Measurements from ENCODE around the gene SLC11A1.

SLC11A1 gene

DNA sequence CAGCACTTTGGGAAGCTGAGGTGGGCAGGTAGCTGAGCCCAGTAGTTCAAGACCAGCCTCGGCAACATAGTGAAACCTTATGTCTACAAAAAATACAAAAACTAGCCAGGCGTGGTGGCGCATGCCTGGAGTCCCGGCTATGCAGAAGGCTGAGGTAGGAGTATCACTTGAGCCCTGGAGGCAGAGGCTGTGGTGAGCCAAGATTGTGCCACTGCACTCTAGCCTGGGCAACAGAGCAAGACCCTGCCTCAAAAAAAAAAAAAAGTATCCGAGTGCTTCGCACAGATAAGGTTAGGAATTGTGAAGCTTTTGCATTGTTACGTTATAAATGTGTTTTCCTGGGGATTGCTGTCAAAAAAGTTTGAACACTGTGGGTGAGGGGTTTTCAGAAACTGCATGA lies 21.7 kb downstream of the SLC11A1 start:
- no peak overlapping the region for H3K4me3 ChIP-seq (ENCODE audit: low read length)
- H3K36me3 ChIP-seq (replicated peaks; ENCODE audit: low read depth, low read length) = no peaks in the 10 kb centered on the region
- H3K9me3 ChIP-seq (ENCODE audit: insufficient read depth, low read length) = no peaks in the 10 kb centered on the region
- no peak overlapping the region for H2AFZ ChIP-seq (ENCODE audit: low read depth, low read length)
- TF ChIP-seq, protein P1, sequence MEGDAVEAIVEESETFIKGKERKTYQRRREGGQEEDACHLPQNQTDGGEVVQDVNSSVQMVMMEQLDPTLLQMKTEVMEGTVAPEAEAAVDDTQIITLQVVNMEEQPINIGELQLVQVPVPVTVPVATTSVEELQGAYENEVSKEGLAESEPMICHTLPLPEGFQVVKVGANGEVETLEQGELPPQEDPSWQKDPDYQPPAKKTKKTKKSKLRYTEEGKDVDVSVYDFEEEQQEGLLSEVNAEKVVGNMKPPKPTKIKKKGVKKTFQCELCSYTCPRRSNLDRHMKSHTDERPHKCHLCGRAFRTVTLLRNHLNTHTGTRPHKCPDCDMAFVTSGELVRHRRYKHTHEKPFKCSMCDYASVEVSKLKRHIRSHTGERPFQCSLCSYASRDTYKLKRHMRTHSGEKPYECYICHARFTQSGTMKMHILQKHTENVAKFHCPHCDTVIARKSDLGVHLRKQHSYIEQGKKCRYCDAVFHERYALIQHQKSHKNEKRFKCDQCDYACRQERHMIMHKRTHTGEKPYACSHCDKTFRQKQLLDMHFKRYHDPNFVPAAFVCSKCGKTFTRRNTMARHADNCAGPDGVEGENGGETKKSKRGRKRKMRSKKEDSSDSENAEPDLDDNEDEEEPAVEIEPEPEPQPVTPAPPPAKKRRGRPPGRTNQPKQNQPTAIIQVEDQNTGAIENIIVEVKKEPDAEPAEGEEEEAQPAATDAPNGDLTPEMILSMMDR (IDR thresholded peaks at IDR 0.05; ENCODE audit: low read depth, low read length) = no peak
- no peak for TF ChIP-seq EZH2phosphoT487 (IDR thresholded peaks at IDR 0.05; ENCODE audit: low read depth)
- no peaks in the 10 kb centered on the region; the same call in 1 of the 2 replicates for H4K20me1 ChIP-seq (ENCODE audit: insufficient read depth, low read length)
- peaks cover 16% of the 10 kb centered on the region for H3K79me2 ChIP-seq (ENCODE audit: low read length)
- peaks cover 22% of the 10 kb centered on the region for H3K4me1 ChIP-seq (ENCODE audit: low read length)
- no peak overlapping the region for H3K4me2 ChIP-seq (ENCODE audit: low read length)
- H3K27me3 ChIP-seq (ENCODE audit: low read depth, low read length) = no peaks in the 10 kb centered on the region
- no peak overlapping the region for H3K9ac ChIP-seq (ENCODE audit: low read length)
- H3K27ac ChIP-seq (ENCODE audit: low read length) = no peak overlapping the region

DNA sequence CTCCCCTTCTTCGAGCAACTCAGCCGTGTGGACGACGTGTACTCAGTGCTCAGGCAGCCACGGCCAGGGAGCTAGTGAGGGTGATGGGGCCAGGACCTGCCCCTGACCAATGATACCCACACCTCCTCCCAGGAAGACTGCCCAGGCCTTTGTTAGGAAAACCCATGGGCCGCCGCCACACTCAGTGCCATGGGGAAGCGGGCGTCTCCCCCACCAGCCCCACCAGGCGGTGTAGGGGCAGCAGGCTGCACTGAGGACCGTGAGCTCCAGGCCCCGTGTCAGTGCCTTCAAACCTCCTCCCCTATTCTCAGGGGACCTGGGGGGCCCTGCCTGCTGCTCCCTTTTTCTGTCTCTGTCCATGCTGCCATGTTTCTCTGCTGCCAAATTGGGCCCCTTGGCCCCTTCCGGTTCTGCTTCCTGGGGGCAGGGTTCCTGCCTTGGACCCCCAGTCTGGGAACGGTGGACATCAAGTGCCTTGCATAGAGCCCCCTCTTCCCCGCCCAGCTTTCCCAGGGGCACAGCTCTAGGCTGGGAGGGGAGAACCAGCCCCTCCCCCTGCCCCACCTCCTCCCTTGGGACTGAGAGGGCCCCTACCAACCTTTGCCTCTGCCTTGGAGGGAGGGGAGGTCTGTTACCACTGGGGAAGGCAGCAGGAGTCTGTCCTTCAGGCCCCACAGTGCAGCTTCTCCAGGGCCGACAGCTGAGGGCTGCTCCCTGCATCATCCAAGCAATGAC lies 22.4 kb downstream of the SLC11A1 start:
- Histone ChIP-seq H3K4me2 (ENCODE audit: low read length) (no peak overlapping the region), H3K79me2 (ENCODE audit: low read length) (peaks cover 16% of the 10 kb centered on the region), H3K27me3 (ENCODE audit: low read depth, low read length) (no peaks in the 10 kb centered on the region), H3K36me3 (replicated peaks; ENCODE audit: low read depth, low read length) (no peaks in the 10 kb centered on the region), H3K9ac (ENCODE audit: low read length) (no peak overlapping the region), H3K27ac (ENCODE audit: low read length) (no peak overlapping the region), H2AFZ (ENCODE audit: low read depth, low read length) (no peak overlapping the region), H3K4me3 (ENCODE audit: low read length) (no peak overlapping the region), H3K9me3 (ENCODE audit: insufficient read depth, low read length) (no peaks in the 10 kb centered on the region), H3K4me1 (ENCODE audit: low read length) (peaks cover 17% of the 10 kb centered on the region), H4K20me1 (ENCODE audit: insufficient read depth, low read length) (no peaks in the 10 kb centered on the region; the same call in 1 of the 2 replicates)
- TF ChIP-seq, protein P1 (IDR thresholded peaks at IDR 0.05; ENCODE audit: low read depth, low read length) = no peak
- TF ChIP-seq EZH2phosphoT487 (IDR thresholded peaks at IDR 0.05; ENCODE audit: low read depth) = no peak

DNA sequence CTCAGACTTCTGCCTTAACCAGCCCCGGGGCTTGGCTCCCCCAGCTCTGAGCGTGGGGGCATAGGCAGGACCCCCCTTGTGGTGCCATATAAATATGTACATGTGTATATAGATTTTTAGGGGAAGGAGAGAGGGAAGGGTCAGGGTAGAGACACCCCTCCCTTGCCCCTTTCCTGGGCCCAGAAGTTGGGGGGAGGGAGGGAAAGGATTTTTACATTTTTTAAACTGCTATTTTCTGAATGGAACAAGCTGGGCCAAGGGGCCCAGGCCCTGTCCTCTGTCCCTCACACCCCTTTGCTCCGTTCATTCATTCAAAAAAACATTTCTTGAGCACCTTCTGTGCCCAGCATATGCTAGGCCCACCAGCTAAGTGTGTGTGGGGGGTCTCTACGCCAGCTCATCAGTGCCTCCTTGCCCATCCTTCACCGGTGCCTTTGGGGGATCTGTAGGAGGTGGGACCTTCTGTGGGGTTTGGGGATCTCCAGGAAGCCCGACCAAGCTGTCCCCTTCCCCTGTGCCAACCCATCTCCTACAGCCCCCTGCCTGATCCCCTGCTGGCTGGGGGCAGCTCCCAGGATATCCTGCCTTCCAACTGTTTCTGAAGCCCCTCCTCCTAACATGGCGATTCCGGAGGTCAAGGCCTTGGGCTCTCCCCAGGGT lies 23.1 kb downstream of the SLC11A1 start:
- no peaks in the 10 kb centered on the region for H3K9me3 ChIP-seq (ENCODE audit: insufficient read depth, low read length)
- peaks cover 17% of the 10 kb centered on the region for H3K4me1 ChIP-seq (ENCODE audit: low read length)
- H3K4me3 ChIP-seq (ENCODE audit: low read length) = peak overlapping the region; percentile 92
- no peaks in the 10 kb centered on the region; the same call in 1 of the 2 replicates for H4K20me1 ChIP-seq (ENCODE audit: insufficient read depth, low read length)
- H3K4me2 ChIP-seq (ENCODE audit: low read length) = peak overlapping the region; percentile 98
- no peaks in the 10 kb centered on the region for H3K36me3 ChIP-seq (replicated peaks; ENCODE audit: low read depth, low read length)
- H3K9ac ChIP-seq (ENCODE audit: low read length) = peak overlapping the region; percentile 70; the same call in 1 of the 2 replicates
- H3K27me3 ChIP-seq (ENCODE audit: low read depth, low read length) = no peaks in the 10 kb centered on the region
- peaks cover 13% of the 10 kb centered on the region for H3K79me2 ChIP-seq (ENCODE audit: low read length)
- H3K27ac ChIP-seq (ENCODE audit: low read length) = peak overlapping the region; percentile 62; the same call in 1 of the 2 replicates
- TF ChIP-seq EZH2phosphoT487 (IDR thresholded peaks at IDR 0.05; ENCODE audit: low read depth) = no peak
- TF ChIP-seq, protein P1 (IDR thresholded peaks at IDR 0.05; ENCODE audit: low read depth, low read length) = no peak
- H2AFZ ChIP-seq (ENCODE audit: low read depth, low read length) = no peak overlapping the region

DNA sequence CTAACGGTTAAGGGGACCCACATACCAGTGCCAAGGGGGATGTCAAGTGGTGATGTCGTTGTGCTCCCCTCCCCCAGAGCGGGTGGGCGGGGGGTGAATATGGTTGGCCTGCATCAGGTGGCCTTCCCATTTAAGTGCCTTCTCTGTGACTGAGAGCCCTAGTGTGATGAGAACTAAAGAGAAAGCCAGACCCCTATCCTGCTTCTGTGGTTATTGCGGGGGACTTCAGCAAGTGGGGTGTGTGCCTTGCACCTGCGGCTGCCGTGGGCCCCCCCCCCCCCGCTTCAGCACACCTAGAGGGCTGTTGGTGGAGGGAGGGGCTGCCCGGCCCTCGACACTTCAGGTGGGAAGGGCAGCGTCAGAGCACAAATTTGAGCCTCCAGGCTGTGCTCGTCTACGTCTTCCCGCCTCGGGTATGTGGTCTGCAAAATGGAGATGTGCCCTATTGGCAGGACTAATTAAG lies 23.7 kb downstream of the SLC11A1 start:
- no peak overlapping the region for H2AFZ ChIP-seq (ENCODE audit: low read depth, low read length)
- peaks cover 17% of the 10 kb centered on the region for H3K4me1 ChIP-seq (ENCODE audit: low read length)
- no peaks in the 10 kb centered on the region for H3K9me3 ChIP-seq (ENCODE audit: insufficient read depth, low read length)
- TF ChIP-seq EZH2phosphoT487 (IDR thresholded peaks at IDR 0.05; ENCODE audit: low read depth) = no peak
- TF ChIP-seq, protein P1 (IDR thresholded peaks at IDR 0.05; ENCODE audit: low read depth, low read length) = no peak
- no peaks in the 10 kb centered on the region for H3K27me3 ChIP-seq (ENCODE audit: low read depth, low read length)
- no peaks in the 10 kb centered on the region; the same call in 1 of the 2 replicates for H4K20me1 ChIP-seq (ENCODE audit: insufficient read depth, low read length)
- H3K27ac ChIP-seq (ENCODE audit: low read length) = peak overlapping the region; percentile 62
- peaks cover 7% of the 10 kb centered on the region for H3K79me2 ChIP-seq (ENCODE audit: low read length)
- H3K36me3 ChIP-seq (replicated peaks; ENCODE audit: low read depth, low read length) = no peaks in the 10 kb centered on the region
- H3K4me3 ChIP-seq (ENCODE audit: low read length) = peak overlapping the region; percentile 92
- peak overlapping the region; percentile 70 for H3K9ac ChIP-seq (ENCODE audit: low read length)
- peak overlapping the region; percentile 98 for H3K4me2 ChIP-seq (ENCODE audit: low read length)
